ENCODE data around the gene TEX10. TPM values are rescaled to one million over a fixed set of nuclear protein-coding genes. Genes with fewer than 3 reads are reported as not detected.
"Not testable (repeated sequence)": the region's sequence is repeated elsewhere in the genome, so short reads cannot be mapped to it uniquely, and the experiment has no call there.

The TEX10 gene
- total and polyA plus RNA-seq, 2 of the 13 experiments (the other 11 are each of a cell fraction or from before 2014, with no cell fraction given) = 18.1 to 38.7 TPM

GRCh38 chr9:100394032-100394695, 41.4 kb upstream of the TEX10 start:
- no peak overlapping the region for H3K27ac ChIP-seq (ENCODE audit: extremely low read length, insufficient read depth, low read length)
- ChIA-PET POLR2A (no interaction called here), CTCF (ENCODE audit: low intra/inter-chr PET ratio, low total read pairs) (no interaction called here)
- H2AFZ ChIP-seq (ENCODE audit: low read length) = no peak overlapping the region
- FAIRE-seq (no peak), DNase-seq (ENCODE audit: low spot score) (no peak), ATAC-seq (no peak)
- no peak overlapping the region for H3K4me3 ChIP-seq (replicated peaks in 1 of 3; ENCODE audit: insufficient read depth in 1 of 3, low read depth in 2 of 3, low read length in 3 of 3)
- no peaks in the 10 kb centered on the region; a peak in 1 of 5 replicates for H3K27me3 ChIP-seq (ENCODE audit: control insufficient read depth in 1 of 2, insufficient read depth in 2 of 2, low read length in 2 of 2)
- no peaks in the 10 kb centered on the region for H3K9me3 ChIP-seq (ENCODE audit: low read length)
- in situ Hi-C loops (cut with HindIII; ENCODE audit: extremely low pct_ligation_motif_present, low pct_unique_long_range_greater_than_20kb) = no loop called here
- H3K4me2 ChIP-seq (ENCODE audit: low read depth, low read length) = no peak overlapping the region
- no peak overlapping the region for H3K9ac ChIP-seq (ENCODE audit: insufficient read depth, low read depth, low read length)
- no peaks in the 10 kb centered on the region for H3K4me1 ChIP-seq (ENCODE audit: insufficient read depth, low read length)
- no peaks in the 10 kb centered on the region for H4K20me1 ChIP-seq (ENCODE audit: insufficient read depth, low read length)
- H3K79me2 ChIP-seq (ENCODE audit: insufficient read depth, low read length) = no peaks in the 10 kb centered on the region
- no TSS peak for BruUV-seq (replicated peaks)
- intact Hi-C loops (cut with micrococcal nuclease; ENCODE audit: unreplicated experiment) = no loop called here
- H3K36me3 ChIP-seq (replicated peaks in 1 of 2; ENCODE audit: control insufficient read depth in 1 of 2, insufficient read depth in 2 of 2, low read length in 2 of 2) = no peaks in the 10 kb centered on the region
- TF ChIP-seq CEBPB (IDR thresholded peaks at IDR 0.05; ENCODE audit: borderline replicate concordance, low read depth, low read length) = peak; percentile 47; the same call in 1 of the 2 replicates
- TF ChIP-seq CCDC6 (CRISPR knock-in tag; IDR thresholded peaks at IDR 0.05) = no peak

- BruUV-seq (replicated peaks); CTCF ChIA-PET (ENCODE audit: low intra/inter-chr PET ratio, low total read pairs); H3K79me2 ChIP-seq (ENCODE audit: insufficient read depth, low read length); H3K4me2 ChIP-seq (ENCODE audit: low read depth, low read length); ATAC-seq; in situ Hi-C loops (cut with HindIII; ENCODE audit: extremely low pct_ligation_motif_present, low pct_unique_long_range_greater_than_20kb); POLR2A ChIA-PET; DNase-seq (ENCODE audit: low spot score); H3K4me1 ChIP-seq (ENCODE audit: insufficient read depth, low read length); intact Hi-C loops (cut with micrococcal nuclease; ENCODE audit: unreplicated experiment); H2AFZ ChIP-seq (ENCODE audit: low read length); H3K9ac ChIP-seq (ENCODE audit: insufficient read depth, low read depth, low read length); FAIRE-seq; H3K27ac ChIP-seq (ENCODE audit: extremely low read length, insufficient read depth, low read length); H3K36me3 ChIP-seq (replicated peaks in 1 of 2; ENCODE audit: control insufficient read depth in 1 of 2, insufficient read depth in 2 of 2, low read length in 2 of 2); H3K27me3 ChIP-seq (ENCODE audit: control insufficient read depth in 1 of 2, insufficient read depth in 2 of 2, low read length in 2 of 2); H4K20me1 ChIP-seq (ENCODE audit: insufficient read depth, low read length); H3K4me3 ChIP-seq (replicated peaks in 1 of 3; ENCODE audit: insufficient read depth in 1 of 3, low read depth in 2 of 3, low read length in 3 of 3); H3K9me3 ChIP-seq (ENCODE audit: low read length): not testable (repeated sequence)
- 97% methylated on average over 10 of the region's 21 CpGs for WGBS (ENCODE audit: low lambda C conversion rate)
These were observed 40.2 kb upstream of the TEX10 start for GRCh38 chr9:100392989-100393388.
